ENCODE measurements around the gene ARRB1. TPM values are rescaled to one million over a fixed set of nuclear protein-coding genes. Genes with fewer than 3 reads are reported as not detected.

Gene ARRB1
- total and polyA plus RNA-seq, 8 donors, result 41.7 to 150 (median 63.2) TPM

DNA sequence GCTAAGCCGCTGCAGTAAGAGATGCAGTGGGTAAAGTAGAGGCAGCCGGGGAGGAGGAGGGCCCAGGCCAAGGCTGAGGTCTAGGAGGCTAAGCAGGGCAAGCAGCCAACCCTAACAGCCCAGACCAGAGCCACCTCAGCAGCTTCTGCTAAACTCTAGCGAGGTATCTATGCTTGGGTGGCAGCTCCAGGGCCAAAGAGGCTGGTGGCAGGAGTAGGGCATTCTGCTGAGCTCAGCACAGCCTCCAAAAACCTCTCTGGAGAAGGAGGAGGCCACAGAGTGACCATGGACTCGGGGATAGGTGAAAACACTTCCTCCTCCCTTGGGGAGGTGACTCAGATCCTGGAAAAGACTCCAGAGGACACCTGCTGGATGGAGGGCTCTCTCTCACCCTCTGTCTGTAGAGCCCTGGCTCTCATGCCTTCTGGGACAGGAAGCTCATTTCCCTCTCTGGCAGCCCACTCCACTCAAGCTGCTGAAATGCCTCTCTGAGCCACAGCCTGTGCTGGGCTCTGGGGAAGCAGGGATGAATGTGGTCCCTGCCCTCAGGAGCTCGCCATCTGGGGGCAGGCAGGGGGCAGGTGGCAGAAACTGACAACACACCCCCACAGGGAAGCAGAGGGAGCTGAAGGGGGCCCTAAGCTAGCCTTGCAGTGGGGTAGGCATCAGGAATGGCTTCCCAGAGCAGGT lies 127.4 kb downstream of the ARRB1 start:
- H3K27ac ChIP-seq, result no peak overlapping the region
- no peaks in the 10 kb centered on the region for H3K27me3 ChIP-seq
- TF ChIP-seq, protein P1, sequence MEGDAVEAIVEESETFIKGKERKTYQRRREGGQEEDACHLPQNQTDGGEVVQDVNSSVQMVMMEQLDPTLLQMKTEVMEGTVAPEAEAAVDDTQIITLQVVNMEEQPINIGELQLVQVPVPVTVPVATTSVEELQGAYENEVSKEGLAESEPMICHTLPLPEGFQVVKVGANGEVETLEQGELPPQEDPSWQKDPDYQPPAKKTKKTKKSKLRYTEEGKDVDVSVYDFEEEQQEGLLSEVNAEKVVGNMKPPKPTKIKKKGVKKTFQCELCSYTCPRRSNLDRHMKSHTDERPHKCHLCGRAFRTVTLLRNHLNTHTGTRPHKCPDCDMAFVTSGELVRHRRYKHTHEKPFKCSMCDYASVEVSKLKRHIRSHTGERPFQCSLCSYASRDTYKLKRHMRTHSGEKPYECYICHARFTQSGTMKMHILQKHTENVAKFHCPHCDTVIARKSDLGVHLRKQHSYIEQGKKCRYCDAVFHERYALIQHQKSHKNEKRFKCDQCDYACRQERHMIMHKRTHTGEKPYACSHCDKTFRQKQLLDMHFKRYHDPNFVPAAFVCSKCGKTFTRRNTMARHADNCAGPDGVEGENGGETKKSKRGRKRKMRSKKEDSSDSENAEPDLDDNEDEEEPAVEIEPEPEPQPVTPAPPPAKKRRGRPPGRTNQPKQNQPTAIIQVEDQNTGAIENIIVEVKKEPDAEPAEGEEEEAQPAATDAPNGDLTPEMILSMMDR (IDR thresholded peaks at IDR 0.05), result no peak
- no peaks in the 10 kb centered on the region for H3K36me3 ChIP-seq
- intact Hi-C loops (cut with DNase I), result no loop called here
- ATAC-seq, result no peak
- peak in 1 of 4 donors; percentile 20 for DNase-seq
- no peaks in the 10 kb centered on the region for H3K4me1 ChIP-seq
- H3K9me3 ChIP-seq, result no peaks in the 10 kb centered on the region
- H3K4me3 ChIP-seq, result no peak overlapping the region

DNA sequence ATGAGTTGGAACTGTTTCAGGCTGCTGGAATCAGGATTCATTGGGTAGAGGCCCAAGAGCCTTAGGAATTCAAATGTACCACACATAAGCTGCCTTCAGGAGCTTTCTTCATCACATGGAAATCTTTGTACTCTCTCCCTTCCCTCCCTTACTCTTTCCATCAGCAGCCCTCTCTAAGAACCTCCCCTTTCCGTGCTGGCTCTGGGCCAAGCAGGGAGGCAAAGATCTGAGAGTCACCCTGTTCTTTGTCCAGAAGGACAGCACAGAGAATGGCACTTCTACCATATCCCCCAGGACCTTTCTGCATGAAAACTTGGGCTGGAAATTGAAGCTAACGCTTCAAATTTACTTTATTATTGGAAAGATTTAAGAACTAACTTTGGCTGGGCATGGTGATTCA lies 131.6 kb downstream of the ARRB1 start:
- no peak overlapping the region for H3K27ac ChIP-seq
- no peaks in the 10 kb centered on the region for H3K36me3 ChIP-seq
- TF ChIP-seq, protein P1 (IDR thresholded peaks at IDR 0.05), result no peak
- ATAC-seq (no peak), DNase-seq (no peak)
- intact Hi-C loops (cut with DNase I), result no loop called here
- H3K4me1 ChIP-seq, result no peaks in the 10 kb centered on the region
- no peak overlapping the region for H3K4me3 ChIP-seq
- H3K9me3 ChIP-seq, result no peaks in the 10 kb centered on the region
- H3K27me3 ChIP-seq, result no peaks in the 10 kb centered on the region

DNA sequence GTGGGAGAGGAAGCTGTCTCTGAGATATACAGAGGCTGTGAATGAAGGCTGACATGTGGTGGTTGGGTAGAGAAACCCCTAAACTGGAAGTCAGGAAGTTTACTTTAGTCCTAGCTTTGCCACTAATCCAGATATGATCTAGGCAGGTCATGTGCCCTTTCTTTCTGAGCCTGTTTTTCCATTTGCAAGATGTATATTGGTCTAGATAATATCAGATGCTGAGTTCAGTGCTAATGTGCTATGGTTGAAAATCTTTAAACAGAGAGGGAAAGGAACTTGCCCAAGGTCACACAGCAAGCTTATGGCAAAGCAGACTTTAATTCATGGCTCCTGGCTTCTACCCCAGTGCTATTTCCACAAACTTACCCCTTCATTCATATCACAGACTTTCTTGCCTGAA lies 136.6 kb downstream of the ARRB1 start:
- DNase-seq (no peak), ATAC-seq (no peak)
- Histone ChIP-seq H3K27ac (no peak overlapping the region), H3K4me3 (no peak overlapping the region), H3K4me1 (no peaks in the 10 kb centered on the region), H3K27me3 (no peaks in the 10 kb centered on the region), H3K36me3 (no peaks in the 10 kb centered on the region), H3K9me3 (no peaks in the 10 kb centered on the region)
- TF ChIP-seq, protein P1 (IDR thresholded peaks at IDR 0.05), result no peak
- intact Hi-C loops (cut with DNase I), result no loop called here

DNA sequence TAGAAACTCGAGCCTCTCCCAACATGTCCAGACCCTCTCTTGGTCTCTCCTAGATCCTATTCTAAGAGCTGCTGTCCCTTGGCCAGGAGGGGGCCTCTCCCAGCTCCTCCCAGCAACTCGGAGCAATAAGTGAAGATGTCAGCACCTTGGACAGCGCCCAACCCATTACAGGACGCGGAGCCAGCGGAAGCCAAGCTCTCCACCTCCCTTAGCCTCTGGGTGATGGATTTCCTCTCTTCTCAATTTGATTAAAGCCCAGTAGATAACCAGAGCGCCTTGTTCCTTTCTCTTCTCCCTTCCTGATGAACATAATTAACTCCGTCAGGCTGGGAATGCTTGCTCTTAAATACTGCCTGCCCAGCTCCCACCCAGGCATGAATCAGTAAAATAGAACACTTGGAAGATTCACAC lies 137.0 kb downstream of the ARRB1 start:
- Histone ChIP-seq H3K27ac (no peak overlapping the region), H3K9me3 (no peaks in the 10 kb centered on the region), H3K4me3 (no peak overlapping the region), H3K27me3 (no peaks in the 10 kb centered on the region), H3K4me1 (no peaks in the 10 kb centered on the region), H3K36me3 (no peaks in the 10 kb centered on the region)
- TF ChIP-seq, protein P1 (IDR thresholded peaks at IDR 0.05), result no peak
- DNase-seq, result peak in 3 of 4 donors; percentile 73 to 81 (median 79)
- ATAC-seq, result peak; percentile 92
- intact Hi-C loops (cut with DNase I), result no loop called here

Small RNA genes lying within 50 kb of the gene (microRNA-seq; reads per million reads assigned to microRNA genes)
- 22.9 to 47.6 reads per million in 2 donors for gene MIR326

Other genes starting within 250 kb of the ARRB1 start
- gene SLCO2B1, start 200.6 kb downstream of the ARRB1 start, total RNA-seq, result 100 to 1,000 TPM; 145 to 220 TPM
- gene SLCO2B1, start 200.6 kb downstream of the ARRB1 start, polyA plus RNA-seq (ENCODE audit: insufficient read length in 6 of 6), result 10 to 100 TPM; 20.5 to 30.7 (median 26.7) TPM
- 1 to 10 TPM in 1 of 2 donors, under 1 TPM in 1; 0.70 to 1.3 TPM for gene TPBGL, start 110.9 kb downstream of the ARRB1 start, total RNA-seq
- under 1 TPM in 5 of 6 donors, not detected in 1; 0.09 to 0.28 (median 0.18) TPM for gene TPBGL, start 110.9 kb downstream of the ARRB1 start, polyA plus RNA-seq (ENCODE audit: insufficient read length in 6 of 6)
- 1,000 to 10,000 TPM; 1,943 to 2,064 TPM for gene RPS3, start 47.9 kb upstream of the ARRB1 start, total RNA-seq
- 1,000 to 10,000 TPM; 3,080 to 3,888 (median 3,783) TPM for gene RPS3, start 47.9 kb upstream of the ARRB1 start, polyA plus RNA-seq (ENCODE audit: insufficient read length in 6 of 6)
- gene KLHL35, start 81.5 kb upstream of the ARRB1 start, total RNA-seq, result 1 to 10 TPM; 1.4 to 2.1 TPM
- gene KLHL35, start 81.5 kb upstream of the ARRB1 start, polyA plus RNA-seq (ENCODE audit: insufficient read length in 6 of 6), result 1 to 10 TPM; 1.1 to 2.0 (median 1.2) TPM
- 10 to 100 TPM; 10.5 to 15.5 TPM for gene GDPD5, start 174.3 kb upstream of the ARRB1 start, total RNA-seq
- gene GDPD5, start 174.3 kb upstream of the ARRB1 start, polyA plus RNA-seq (ENCODE audit: insufficient read length in 6 of 6), result 10 to 100 TPM; 24.0 to 34.8 (median 28.4) TPM
- gene SERPINH1, start 210.6 kb upstream of the ARRB1 start, total RNA-seq, result 100 to 1,000 TPM; 358 to 516 TPM
- 100 to 1,000 TPM; 390 to 538 (median 458) TPM for gene SERPINH1, start 210.6 kb upstream of the ARRB1 start, polyA plus RNA-seq (ENCODE audit: insufficient read length in 6 of 6)

Data from left lung (tissue), 10 donors.